Measurements from ENCODE around the gene IGLL5. TPM values are rescaled to one million over a fixed set of nuclear protein-coding genes. Genes with fewer than 3 reads are reported as not detected.

The IGLL5 gene
- total RNA-seq, 1 donor from 2014 or later, result not detected

DNA sequence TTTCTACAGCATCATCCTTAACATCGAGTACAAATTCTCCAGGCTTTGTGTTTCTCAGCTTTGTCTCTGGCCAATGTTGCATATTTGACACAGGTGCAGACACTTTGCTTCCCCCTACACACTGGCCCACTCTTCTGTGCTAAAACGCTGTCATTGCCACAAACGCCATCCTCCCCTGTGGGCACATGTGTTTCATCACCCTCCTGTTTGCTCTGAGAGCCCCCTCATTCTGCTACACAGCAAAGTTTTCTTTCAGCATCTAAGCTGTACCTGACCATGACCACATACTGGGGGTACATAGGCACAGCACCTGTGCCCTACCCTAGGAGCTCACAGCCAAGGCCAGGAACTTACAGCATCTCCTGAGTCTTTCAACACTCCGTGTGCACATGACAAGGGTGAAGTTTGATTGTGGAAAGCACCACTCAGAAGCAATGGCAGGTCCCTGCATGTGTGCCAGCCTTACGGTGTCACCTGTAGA is 7.9 kb upstream of the IGLL5 start:
- TF ChIP-seq, protein P1, sequence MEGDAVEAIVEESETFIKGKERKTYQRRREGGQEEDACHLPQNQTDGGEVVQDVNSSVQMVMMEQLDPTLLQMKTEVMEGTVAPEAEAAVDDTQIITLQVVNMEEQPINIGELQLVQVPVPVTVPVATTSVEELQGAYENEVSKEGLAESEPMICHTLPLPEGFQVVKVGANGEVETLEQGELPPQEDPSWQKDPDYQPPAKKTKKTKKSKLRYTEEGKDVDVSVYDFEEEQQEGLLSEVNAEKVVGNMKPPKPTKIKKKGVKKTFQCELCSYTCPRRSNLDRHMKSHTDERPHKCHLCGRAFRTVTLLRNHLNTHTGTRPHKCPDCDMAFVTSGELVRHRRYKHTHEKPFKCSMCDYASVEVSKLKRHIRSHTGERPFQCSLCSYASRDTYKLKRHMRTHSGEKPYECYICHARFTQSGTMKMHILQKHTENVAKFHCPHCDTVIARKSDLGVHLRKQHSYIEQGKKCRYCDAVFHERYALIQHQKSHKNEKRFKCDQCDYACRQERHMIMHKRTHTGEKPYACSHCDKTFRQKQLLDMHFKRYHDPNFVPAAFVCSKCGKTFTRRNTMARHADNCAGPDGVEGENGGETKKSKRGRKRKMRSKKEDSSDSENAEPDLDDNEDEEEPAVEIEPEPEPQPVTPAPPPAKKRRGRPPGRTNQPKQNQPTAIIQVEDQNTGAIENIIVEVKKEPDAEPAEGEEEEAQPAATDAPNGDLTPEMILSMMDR (conservative IDR thresholded peaks at IDR 0.05), result no peak
- H3K9me3 Mint-ChIP-seq, result no peaks in the 10 kb centered on the region
- no peaks in the 10 kb centered on the region for H3K36me3 Mint-ChIP-seq
- no peak overlapping the region for H3K4me3 Mint-ChIP-seq
- peak; percentile 24 for DNase-seq (ENCODE audit: extremely low spot score, unreplicated experiment)
- no peak overlapping the region for H3K27ac Mint-ChIP-seq
- peaks cover 30% of the 10 kb centered on the region for H3K27me3 Mint-ChIP-seq
- no peaks in the 10 kb centered on the region for H3K4me1 Mint-ChIP-seq (ENCODE audit: unreplicated experiment)

DNA sequence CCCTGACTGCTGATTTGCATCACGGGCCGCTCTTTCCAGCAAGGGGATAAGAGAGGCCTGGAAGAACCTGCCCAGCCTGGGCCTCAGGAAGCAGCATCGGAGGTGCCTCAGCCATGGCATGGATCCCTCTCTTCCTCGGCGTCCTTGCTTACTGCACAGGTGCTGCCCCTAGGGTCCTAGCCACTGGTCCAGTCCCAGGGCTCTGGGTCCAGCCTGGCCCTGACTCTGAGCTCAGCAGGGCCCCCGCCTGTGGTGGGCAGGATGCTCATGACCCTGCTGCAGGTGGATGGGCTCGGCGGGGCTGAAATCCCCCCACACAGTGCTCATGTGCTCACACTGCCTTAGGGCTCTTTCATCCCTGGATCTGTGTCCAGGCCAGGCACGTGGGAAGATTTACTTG is 7.0 kb upstream of the IGLL5 start:
- no peak overlapping the region for H3K27ac Mint-ChIP-seq
- H3K4me1 Mint-ChIP-seq (ENCODE audit: unreplicated experiment), result no peaks in the 10 kb centered on the region
- no peak overlapping the region for H3K4me3 Mint-ChIP-seq
- TF ChIP-seq, protein P1 (conservative IDR thresholded peaks at IDR 0.05), result no peak
- peaks cover 33% of the 10 kb centered on the region for H3K27me3 Mint-ChIP-seq
- H3K9me3 Mint-ChIP-seq, result no peaks in the 10 kb centered on the region
- H3K36me3 Mint-ChIP-seq, result no peaks in the 10 kb centered on the region
- peak; percentile 47 for DNase-seq (ENCODE audit: extremely low spot score, unreplicated experiment)

DNA sequence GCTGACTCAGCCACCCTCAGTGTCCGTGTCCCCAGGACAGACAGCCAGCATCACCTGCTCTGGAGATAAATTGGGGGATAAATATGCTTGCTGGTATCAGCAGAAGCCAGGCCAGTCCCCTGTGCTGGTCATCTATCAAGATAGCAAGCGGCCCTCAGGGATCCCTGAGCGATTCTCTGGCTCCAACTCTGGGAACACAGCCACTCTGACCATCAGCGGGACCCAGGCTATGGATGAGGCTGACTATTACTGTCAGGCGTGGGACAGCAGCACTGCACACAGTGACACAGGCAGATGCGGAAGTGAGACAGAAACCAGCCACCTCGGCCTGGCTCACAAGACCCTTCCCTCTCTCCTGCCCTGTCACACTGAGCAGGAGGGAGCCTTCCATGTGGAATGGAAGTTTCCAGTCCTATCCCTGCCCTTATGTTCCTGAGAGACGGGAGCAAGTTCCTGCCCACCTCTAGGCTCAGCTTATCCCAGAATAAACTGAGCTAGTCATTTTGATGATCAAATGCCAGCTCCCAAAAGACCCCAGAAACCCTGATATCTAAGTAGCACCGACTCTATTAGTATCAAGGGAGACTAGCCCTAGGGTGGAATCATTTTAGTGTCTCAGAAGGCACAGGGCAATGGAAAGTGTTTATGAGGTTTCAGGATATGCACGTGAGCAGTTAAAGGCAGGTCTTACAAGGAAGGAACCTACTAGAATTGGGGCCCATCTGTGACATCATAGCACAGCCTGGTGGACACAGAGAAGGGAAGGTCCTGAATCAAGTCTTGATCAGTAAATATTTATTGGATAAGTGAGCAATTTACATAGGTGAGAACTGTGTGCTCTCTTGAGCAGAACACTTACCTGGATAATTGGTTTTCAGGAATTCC is 6.3 kb upstream of the IGLL5 start:
- H3K27me3 Mint-ChIP-seq, result peaks cover 34% of the 10 kb centered on the region
- TF ChIP-seq, protein P1 (conservative IDR thresholded peaks at IDR 0.05), result no peak
- H3K36me3 Mint-ChIP-seq, result no peaks in the 10 kb centered on the region
- H3K9me3 Mint-ChIP-seq, result no peaks in the 10 kb centered on the region
- H3K27ac Mint-ChIP-seq, result no peak overlapping the region
- no peak overlapping the region for H3K4me3 Mint-ChIP-seq
- H3K4me1 Mint-ChIP-seq (ENCODE audit: unreplicated experiment), result no peaks in the 10 kb centered on the region
- peak; percentile 34 for DNase-seq (ENCODE audit: extremely low spot score, unreplicated experiment)

DNA sequence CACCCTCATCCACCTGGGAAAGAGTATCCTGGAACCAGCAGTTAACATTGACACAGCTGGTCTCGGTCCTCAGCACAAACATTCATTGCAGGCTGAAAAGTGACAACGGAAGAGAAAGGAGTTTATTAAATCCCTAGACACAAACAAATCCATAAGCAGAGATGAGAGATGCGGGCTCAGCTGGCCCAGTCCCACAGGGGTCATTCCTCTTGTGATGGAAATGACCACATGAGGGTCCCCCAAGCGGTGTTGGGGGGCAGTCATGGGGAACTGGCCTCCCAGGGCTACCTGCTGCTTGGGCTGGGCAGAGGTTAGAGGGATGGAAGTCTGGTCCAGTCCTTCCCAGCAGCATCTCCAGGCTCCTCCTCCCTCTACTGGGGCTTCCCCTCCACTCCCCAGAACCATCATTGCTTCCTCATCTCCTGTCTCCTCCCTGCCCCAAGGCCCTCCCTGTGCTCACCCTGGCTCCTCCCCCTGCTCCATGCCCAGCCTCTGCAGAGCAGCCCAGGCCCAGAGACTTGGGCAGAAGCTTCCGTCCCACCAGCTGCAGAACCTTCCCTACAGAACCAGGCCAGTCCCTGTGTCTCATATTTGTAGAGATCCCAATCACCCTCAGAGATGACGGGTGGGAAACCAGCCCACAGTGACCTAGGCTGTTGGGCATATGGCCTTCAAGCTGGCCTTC is 5.4 kb upstream of the IGLL5 start:
- no peaks in the 10 kb centered on the region for H3K4me1 Mint-ChIP-seq (ENCODE audit: unreplicated experiment)

DNA sequence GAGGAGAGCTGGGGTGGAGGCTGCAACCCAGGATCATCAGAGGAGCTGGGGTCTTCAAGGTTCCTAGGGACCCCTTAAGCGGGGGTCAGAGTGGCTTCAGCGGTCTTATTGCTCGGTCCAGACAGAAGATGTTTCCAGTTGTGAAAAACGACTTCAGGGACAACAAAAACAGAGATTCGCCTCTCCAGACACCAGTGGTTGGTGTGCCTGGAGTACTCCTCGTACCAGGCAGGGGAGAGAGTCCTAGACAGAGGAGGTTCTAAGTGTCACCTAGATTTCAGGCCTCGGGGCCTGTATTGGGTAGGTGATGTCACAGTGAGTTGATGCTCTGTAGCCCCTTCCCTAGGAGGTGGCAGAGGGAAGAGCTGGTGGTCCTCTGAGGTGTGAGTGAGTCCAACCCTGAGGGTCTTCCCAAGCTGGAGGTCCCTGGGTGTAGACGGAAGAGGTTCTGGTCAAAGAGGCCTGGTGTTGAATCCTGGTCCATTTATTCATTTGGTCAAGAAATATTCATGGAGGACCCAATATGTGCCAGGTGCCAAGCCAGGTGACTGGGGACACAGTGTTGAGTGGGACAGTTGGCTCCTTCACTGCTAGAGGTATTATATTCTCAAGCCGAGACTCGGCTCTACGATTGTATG is 4.4 kb upstream of the IGLL5 start:
- no peak for DNase-seq (ENCODE audit: extremely low spot score, unreplicated experiment)
- no peak overlapping the region for H3K4me3 Mint-ChIP-seq
- H3K27ac Mint-ChIP-seq, result no peak overlapping the region
- peaks cover 32% of the 10 kb centered on the region for H3K27me3 Mint-ChIP-seq
- H3K9me3 Mint-ChIP-seq, result no peaks in the 10 kb centered on the region
- H3K36me3 Mint-ChIP-seq, result no peaks in the 10 kb centered on the region
- TF ChIP-seq, protein P1 (conservative IDR thresholded peaks at IDR 0.05), result no peak
- no peaks in the 10 kb centered on the region for H3K4me1 Mint-ChIP-seq (ENCODE audit: unreplicated experiment)

More for the DNA sequence above, 5.4 kb upstream of the IGLL5 start:
- peak; percentile 43 for DNase-seq (ENCODE audit: extremely low spot score, unreplicated experiment)
- TF ChIP-seq, protein P1 (conservative IDR thresholded peaks at IDR 0.05), result no peak
- no peak overlapping the region for H3K4me3 Mint-ChIP-seq
- H3K9me3 Mint-ChIP-seq, result no peaks in the 10 kb centered on the region
- no peaks in the 10 kb centered on the region for H3K36me3 Mint-ChIP-seq
- H3K27ac Mint-ChIP-seq, result no peak overlapping the region
- peaks cover 37% of the 10 kb centered on the region for H3K27me3 Mint-ChIP-seq

Measured in type B pancreatic cell (in vitro differentiated cells).